OCI-LY1 (cell line): ENCODE results near the gene BMPR1B.

Source experiments
- H2AFZ ChIP-seq: fragments of 200-600 bp; sonication (generic), shearing (Covaris generic); 2 replicates; pipeline ENCODE4 v1.6.0; 2014; ENCODE audit warnings: antibody characterized with exemption, mild to moderate bottlenecking, low read length
- H3F3A ChIP-seq: fragments of 200-600 bp; sonication (generic), shearing (Covaris generic); 2 replicates; pipeline ENCODE4 v1.6.0; 2014; ENCODE audit warnings: mild to moderate bottlenecking, antibody characterized with exemption, low read length, moderate library complexity; ENCODE audit not compliant: insufficient read depth
- H3K27ac ChIP-seq: fragments of 200-600 bp; sonication (generic); 2 replicates; pipeline ENCODE4 v1.5.1; 2014; ENCODE audit warnings: low read length, mixed run types, mild to moderate bottlenecking, low read depth; ENCODE audit not compliant: poor library complexity, severe bottlenecking
- H3K27me3 ChIP-seq: fragments of 200-600 bp; sonication (generic); 2 replicates; pipeline ENCODE4 v1.6.0; 2014; ENCODE audit warnings: antibody characterized with exemption, mild to moderate bottlenecking, low read length, moderate library complexity; ENCODE audit not compliant: insufficient read depth
- H3K36me3 ChIP-seq: fragments of 200-600 bp; sonication (generic); 2 replicates; pipeline ENCODE4 v1.6.1; 2014; ENCODE audit warnings: mild to moderate bottlenecking, antibody characterized with exemption, low read length, moderate library complexity, mixed read lengths; ENCODE audit not compliant: insufficient read depth
- H3K4me1 ChIP-seq: fragments of 200-600 bp; sonication (generic); 2 replicates; pipeline ENCODE4 v1.5.1; 2014; ENCODE audit warnings: mild to moderate bottlenecking, low read length, moderate library complexity; ENCODE audit not compliant: insufficient read depth, severe bottlenecking
- H3K4me2 ChIP-seq: fragments of 200-600 bp; sonication (generic), shearing (Covaris generic); 2 replicates; pipeline ENCODE4 v1.6.1; 2014; ENCODE audit warnings: low read length
- H3K4me3 ChIP-seq: fragments of 200-600 bp; sonication (generic); 2 replicates; pipeline ENCODE4 v1.5.1; 2014; ENCODE audit warnings: low read length, low read depth, mild to moderate bottlenecking, mixed read lengths; ENCODE audit not compliant: poor library complexity, severe bottlenecking
- H3K79me2 ChIP-seq: fragments of 200-600 bp; shearing (Covaris generic); 2 replicates; pipeline ENCODE4 v1.6.1; 2016; ENCODE audit warnings: mixed run types, low read length, mixed read lengths; ENCODE audit not compliant: insufficient read depth
- H3K9ac ChIP-seq: fragments of 200-600 bp; sonication (generic), shearing (Covaris generic); 2 replicates; pipeline ENCODE4 v1.6.1; 2014; ENCODE audit warnings: mild to moderate bottlenecking, low read length, mixed read lengths
- H3K9me2 ChIP-seq: fragments of 200-600 bp; sonication (generic), shearing (Covaris generic); 2 replicates; pipeline ENCODE4 v1.6.1; 2014; ENCODE audit warnings: low read depth, mild to moderate bottlenecking, low read length, mixed read lengths
- H3K9me3 ChIP-seq: fragments of 200-600 bp; shearing (Covaris generic); 2 replicates; pipeline ENCODE4 v1.6.1; 2014; ENCODE audit warnings: low read length, mixed read lengths
- H4K20me1 ChIP-seq: fragments of 200-600 bp; sonication (generic), shearing (Covaris generic); 2 replicates; pipeline ENCODE4 v1.6.0; 2016; ENCODE audit warnings: mild to moderate bottlenecking, low read length; ENCODE audit not compliant: insufficient read depth
- EZH2 ChIP-seq: fragments of 200-600 bp; sonication (generic), shearing (Covaris generic); IDR thresholded peaks from 2 replicates; pipeline ENCODE4 v1.8.0; 2017; ENCODE audit warnings: borderline replicate concordance, mixed run types, mild to moderate bottlenecking, antibody characterized with exemption, low read length, moderate library complexity, mixed read lengths
- TF ChIP-seq, protein P1 (sequence below): fragments of 200-600 bp; sonication (generic), shearing (Covaris generic); IDR thresholded peaks from 2 replicates; pipeline ENCODE4 v1.5.1; 2017; ENCODE audit warnings: mild to moderate bottlenecking, antibody characterized with exemption, low read length, moderate library complexity, mixed read lengths

The BMPR1B gene

DNA sequence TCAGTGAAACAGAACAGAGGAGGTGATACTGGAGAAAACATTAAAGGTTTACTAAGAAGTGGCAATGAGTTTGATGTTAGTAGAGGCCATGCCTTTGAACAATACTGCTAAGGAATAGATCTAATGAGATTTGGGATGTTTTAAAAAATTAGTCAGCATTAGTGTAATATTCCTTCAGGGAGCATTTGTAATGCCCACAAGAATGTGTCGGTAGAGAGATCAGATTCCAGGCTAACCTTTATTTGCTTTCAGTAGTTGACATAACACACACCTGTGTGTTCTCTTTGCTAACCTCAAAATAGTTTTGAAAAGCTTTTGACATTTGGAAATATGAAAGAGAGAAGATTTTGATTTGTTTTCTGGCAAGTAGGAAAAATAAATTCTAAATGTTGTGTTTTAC lies 328.8 kb downstream of the BMPR1B start:
- no peaks in the 10 kb centered on the region for H3K27me3 ChIP-seq
- no peaks in the 10 kb centered on the region for H3K36me3 ChIP-seq
- no peak overlapping the region for H2AFZ ChIP-seq
- no peaks in the 10 kb centered on the region for H3K4me1 ChIP-seq
- H3K9me3 ChIP-seq, result no peaks in the 10 kb centered on the region
- no peaks in the 10 kb centered on the region for H3K79me2 ChIP-seq
- no peaks in the 10 kb centered on the region for H4K20me1 ChIP-seq
- no peak overlapping the region for H3K27ac ChIP-seq
- no peak overlapping the region for H3K4me2 ChIP-seq
- TF ChIP-seq, protein P1, sequence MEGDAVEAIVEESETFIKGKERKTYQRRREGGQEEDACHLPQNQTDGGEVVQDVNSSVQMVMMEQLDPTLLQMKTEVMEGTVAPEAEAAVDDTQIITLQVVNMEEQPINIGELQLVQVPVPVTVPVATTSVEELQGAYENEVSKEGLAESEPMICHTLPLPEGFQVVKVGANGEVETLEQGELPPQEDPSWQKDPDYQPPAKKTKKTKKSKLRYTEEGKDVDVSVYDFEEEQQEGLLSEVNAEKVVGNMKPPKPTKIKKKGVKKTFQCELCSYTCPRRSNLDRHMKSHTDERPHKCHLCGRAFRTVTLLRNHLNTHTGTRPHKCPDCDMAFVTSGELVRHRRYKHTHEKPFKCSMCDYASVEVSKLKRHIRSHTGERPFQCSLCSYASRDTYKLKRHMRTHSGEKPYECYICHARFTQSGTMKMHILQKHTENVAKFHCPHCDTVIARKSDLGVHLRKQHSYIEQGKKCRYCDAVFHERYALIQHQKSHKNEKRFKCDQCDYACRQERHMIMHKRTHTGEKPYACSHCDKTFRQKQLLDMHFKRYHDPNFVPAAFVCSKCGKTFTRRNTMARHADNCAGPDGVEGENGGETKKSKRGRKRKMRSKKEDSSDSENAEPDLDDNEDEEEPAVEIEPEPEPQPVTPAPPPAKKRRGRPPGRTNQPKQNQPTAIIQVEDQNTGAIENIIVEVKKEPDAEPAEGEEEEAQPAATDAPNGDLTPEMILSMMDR, result no peak
- no peak for TF ChIP-seq EZH2
- no peaks in the 10 kb centered on the region for H3K9me2 ChIP-seq
- H3K9ac ChIP-seq, result no peak overlapping the region
- no peaks in the 10 kb centered on the region for H3F3A ChIP-seq
- H3K4me3 ChIP-seq, result no peak overlapping the region

DNA sequence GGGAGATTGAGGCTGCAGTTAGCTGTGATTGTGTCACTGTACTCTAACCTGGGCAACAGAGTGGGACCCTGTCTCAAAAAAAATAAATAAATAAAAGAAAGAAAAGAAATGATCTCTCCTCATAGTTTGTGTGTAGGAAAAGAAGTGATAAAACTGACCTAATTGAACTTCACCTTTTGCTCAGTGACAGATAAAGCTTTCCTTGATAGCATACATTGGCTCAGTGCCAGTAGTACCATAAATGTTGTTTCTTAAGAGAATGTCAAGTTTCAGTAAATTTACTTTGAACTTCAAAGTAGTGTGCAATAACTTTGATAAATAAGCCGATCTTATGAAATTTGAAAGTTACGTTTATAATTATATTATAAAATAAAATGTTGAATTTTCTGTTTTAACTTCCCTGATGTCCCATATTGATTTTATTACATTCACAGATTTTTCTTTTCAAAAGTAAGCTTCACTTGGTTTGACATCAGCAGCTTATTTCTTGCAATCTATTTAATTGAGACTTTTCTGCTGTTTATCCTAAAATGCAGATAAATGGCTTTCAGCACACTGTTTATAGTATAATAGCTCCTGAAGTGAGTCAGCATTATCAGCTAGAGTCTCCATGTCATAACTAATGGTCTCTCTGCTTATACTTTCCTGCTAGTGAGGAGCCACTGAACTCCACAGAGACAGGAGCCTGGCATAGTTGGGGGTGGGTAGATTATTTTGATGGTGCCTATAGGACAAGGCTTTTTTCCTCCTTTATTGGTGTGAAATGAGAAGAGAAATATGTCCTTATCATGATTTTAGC lies 330.1 kb downstream of the BMPR1B start:
- Histone ChIP-seq H3K4me2 (no peak overlapping the region), H3F3A (no peaks in the 10 kb centered on the region), H3K27ac (no peak overlapping the region), H2AFZ (no peak overlapping the region), H3K79me2 (no peaks in the 10 kb centered on the region), H3K4me3 (no peak overlapping the region), H3K4me1 (no peaks in the 10 kb centered on the region), H3K36me3 (no peaks in the 10 kb centered on the region), H3K9me3 (no peaks in the 10 kb centered on the region), H3K9ac (no peak overlapping the region), H3K9me2 (no peaks in the 10 kb centered on the region), H3K27me3 (no peaks in the 10 kb centered on the region), H4K20me1 (no peaks in the 10 kb centered on the region)
- no peak for TF ChIP-seq EZH2
- TF ChIP-seq, protein P1, result no peak

DNA sequence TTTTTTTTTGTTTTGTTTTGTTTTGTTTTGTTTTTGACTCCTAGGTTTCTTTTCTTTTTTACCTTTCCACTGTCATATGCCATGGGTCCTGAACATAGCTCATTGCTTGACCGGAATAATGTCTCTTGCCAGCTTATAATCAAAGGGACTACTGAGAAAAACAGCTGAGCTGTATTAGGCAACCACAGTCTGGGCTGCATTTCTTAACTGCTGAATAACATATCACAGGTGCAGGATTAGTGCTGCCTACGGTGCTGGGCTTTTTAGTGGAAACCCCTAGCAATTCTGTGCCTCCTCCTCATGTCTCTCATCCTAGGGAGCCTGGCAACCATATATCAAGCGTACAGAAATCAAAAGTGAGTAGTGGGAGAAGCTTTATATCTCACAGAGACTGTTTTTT lies 333.5 kb downstream of the BMPR1B start:
- no peaks in the 10 kb centered on the region for H3K36me3 ChIP-seq
- no peak overlapping the region for H2AFZ ChIP-seq
- H3F3A ChIP-seq, result no peaks in the 10 kb centered on the region
- H3K4me2 ChIP-seq, result no peak overlapping the region
- TF ChIP-seq EZH2, result no peak
- TF ChIP-seq, protein P1, result no peak
- no peaks in the 10 kb centered on the region for H3K9me3 ChIP-seq
- no peaks in the 10 kb centered on the region for H3K9me2 ChIP-seq
- no peak overlapping the region for H3K4me3 ChIP-seq
- no peaks in the 10 kb centered on the region for H3K4me1 ChIP-seq
- no peak overlapping the region for H3K9ac ChIP-seq
- H3K79me2 ChIP-seq, result no peaks in the 10 kb centered on the region
- H3K27me3 ChIP-seq, result no peaks in the 10 kb centered on the region
- no peaks in the 10 kb centered on the region for H4K20me1 ChIP-seq
- H3K27ac ChIP-seq, result no peak overlapping the region
